SK-N-SH treated with all-trans-retinoic acid at 6 μM for 48 hours (cell line): Measurements from ENCODE around the gene BCL2A1.
A peak's percentile ranks its signal among the peaks of the same experiment; 100 is the strongest.

ENCODE experiments used
- ATAC-seq: fragments of 200-7000 bp; cut with Tn5 transposase; 3 replicates; pipeline ENCODE4 v1.9.1; 2020; ENCODE audit warnings: mild to moderate bottlenecking, moderate library complexity
- ARNTL ChIP-seq: fragments of 450-650 bp; formaldehyde crosslinking; IDR thresholded peaks from 2 replicates; pipeline ENCODE4 v1.5.0; 2020; ENCODE audit warnings: low read depth, mild to moderate bottlenecking, moderate library complexity, borderline replicate concordance
- BACH2 ChIP-seq: fragments of 250-450 bp; sonication (Bioruptor Pico); IDR thresholded peaks from 2 replicates; pipeline ENCODE4 v1.9.0; 2021; ENCODE audit warnings: mild to moderate bottlenecking, borderline replicate concordance
- CSDC2 ChIP-seq: fragments of 250-450 bp; sonication (Bioruptor Pico); IDR thresholded peaks from 2 replicates; pipeline ENCODE4 v1.5.0; 2020; ENCODE audit warnings: mild to moderate bottlenecking, moderate library complexity
- ESRRG ChIP-seq: fragments of 250-450 bp; sonication (Bioruptor Pico); IDR thresholded peaks from 2 replicates; pipeline ENCODE4 v1.6.1; 2021; ENCODE audit warnings: mild to moderate bottlenecking
- GLIS3 ChIP-seq: fragments of 250-450 bp; sonication (Bioruptor Pico); IDR thresholded peaks from 2 replicates; pipeline ENCODE4 v1.5.0; 2020; ENCODE audit warnings: mild to moderate bottlenecking, moderate library complexity
- ISL1 ChIP-seq: fragments of 250-450 bp; sonication (Bioruptor Pico); IDR thresholded peaks from 2 replicates; pipeline ENCODE4 v2.1.2; 2022; ENCODE audit warnings: mild to moderate bottlenecking, moderate library complexity
- OSR1 ChIP-seq: fragments of 250-450 bp; sonication (Bioruptor Pico); IDR thresholded peaks from 2 replicates; pipeline ENCODE4 v1.8.0; 2022; ENCODE audit warnings: moderate library complexity, mild to moderate bottlenecking, inconsistent platforms
- POU6F1 ChIP-seq: fragments of 250-450 bp; sonication (Bioruptor Pico); IDR thresholded peaks from 2 replicates; pipeline ENCODE4 v1.8.0; 2021; ENCODE audit warnings: low read depth, mild to moderate bottlenecking, moderate library complexity, borderline replicate concordance
- PPARA ChIP-seq: fragments of 250-450 bp; sonication (Bioruptor Pico); IDR thresholded peaks from 2 replicates; pipeline ENCODE4 v1.5.0; 2020; ENCODE audit warnings: mild to moderate bottlenecking, borderline replicate concordance
- SNAI2 ChIP-seq: fragments of 250-450 bp; sonication (Bioruptor Pico); IDR thresholded peaks from 2 replicates; pipeline ENCODE4 v1.5.0; 2020; ENCODE audit warnings: mild to moderate bottlenecking, moderate library complexity
- TCF4 ChIP-seq: fragments of 250-450 bp; sonication (Bioruptor Pico); IDR thresholded peaks from 2 replicates; pipeline ENCODE4 v1.8.0; 2021; ENCODE audit warnings: mild to moderate bottlenecking, moderate library complexity, borderline replicate concordance
- TOX ChIP-seq: fragments of 250-450 bp; sonication (Bioruptor Pico); IDR thresholded peaks from 2 replicates; pipeline ENCODE4 v1.8.0; 2021; ENCODE audit warnings: mild to moderate bottlenecking, moderate library complexity, borderline replicate concordance
- TSHZ2 ChIP-seq: fragments of 250-450 bp; sonication (Bioruptor Pico); IDR thresholded peaks from 2 replicates; pipeline ENCODE4 v1.5.0; 2020; ENCODE audit warnings: mild to moderate bottlenecking, moderate library complexity
- ZC3H10 ChIP-seq: fragments of 250-450 bp; sonication (Bioruptor Pico); IDR thresholded peaks from 2 replicates; pipeline ENCODE4 v1.5.1; 2021; ENCODE audit warnings: mild to moderate bottlenecking, moderate library complexity
- ZFP3 ChIP-seq: fragments of 250-450 bp; sonication (Bioruptor Pico); IDR thresholded peaks from 2 replicates; pipeline ENCODE4 v1.5.0; 2020; ENCODE audit warnings: mild to moderate bottlenecking, moderate library complexity
- ZFP30 ChIP-seq: fragments of 450-650 bp; formaldehyde crosslinking; IDR thresholded peaks from 2 replicates; pipeline ENCODE4 v1.5.0; 2022; ENCODE audit warnings: mild to moderate bottlenecking, moderate library complexity
- ZNF565 ChIP-seq: fragments of 450-650 bp; formaldehyde crosslinking; conservative IDR thresholded peaks from 2 replicates; pipeline ENCODE4 v1.5.0; 2020; ENCODE audit warnings: low read depth, mild to moderate bottlenecking, moderate library complexity
- ZNF70 ChIP-seq: fragments of 450-650 bp; formaldehyde crosslinking; IDR thresholded peaks from 2 replicates; pipeline ENCODE4 v1.5.0; 2020; ENCODE audit warnings: mild to moderate bottlenecking, moderate library complexity
- ZNF8 ChIP-seq: fragments of 450-650 bp; formaldehyde crosslinking; IDR thresholded peaks from 2 replicates; pipeline ENCODE4 v1.5.0; 2020; ENCODE audit warnings: mild to moderate bottlenecking, moderate library complexity
- TF ChIP-seq, protein P1 (sequence below): fragments of 250-450 bp; sonication (Bioruptor Pico); IDR thresholded peaks from 2 replicates; pipeline ENCODE4 v1.5.1; 2020; ENCODE audit warnings: low read depth, mild to moderate bottlenecking, moderate library complexity
- TF ChIP-seq, protein P2 (sequence below): fragments of 250-450 bp; sonication (Bioruptor Pico); IDR thresholded peaks from 2 replicates; pipeline ENCODE4 v1.5.1; 2021; ENCODE audit warnings: mild to moderate bottlenecking, moderate library complexity

The BCL2A1 gene

DNA sequence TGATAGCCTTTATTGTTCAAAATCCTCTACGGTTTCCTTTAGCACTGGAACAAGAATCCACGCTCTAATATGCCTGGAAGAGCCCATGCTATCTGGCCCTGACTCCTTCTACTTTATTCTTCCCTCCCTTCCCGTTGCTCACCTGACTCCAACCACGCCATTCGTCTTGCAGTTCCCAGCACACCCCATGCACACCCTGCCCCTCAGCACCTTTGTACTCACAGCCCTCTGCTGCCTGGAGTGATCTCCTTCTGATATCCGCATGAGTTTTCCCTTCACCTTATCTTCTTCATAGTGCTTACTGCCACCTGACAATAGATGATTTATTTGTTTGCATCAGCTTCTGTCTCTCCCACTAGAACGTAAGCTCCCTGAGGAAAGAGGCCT is 16.6 kb upstream of the BCL2A1 start:
- TF ChIP-seq ZFP3 (CRISPR knock-in tag) (no peak), ZNF565 (CRISPR knock-in tag) (no peak), CSDC2 (CRISPR knock-in tag) (no peak), ARNTL (no peak), OSR1 (CRISPR knock-in tag) (no peak), ZNF8 (CRISPR knock-in tag) (no peak)
- TF ChIP-seq, protein P1, sequence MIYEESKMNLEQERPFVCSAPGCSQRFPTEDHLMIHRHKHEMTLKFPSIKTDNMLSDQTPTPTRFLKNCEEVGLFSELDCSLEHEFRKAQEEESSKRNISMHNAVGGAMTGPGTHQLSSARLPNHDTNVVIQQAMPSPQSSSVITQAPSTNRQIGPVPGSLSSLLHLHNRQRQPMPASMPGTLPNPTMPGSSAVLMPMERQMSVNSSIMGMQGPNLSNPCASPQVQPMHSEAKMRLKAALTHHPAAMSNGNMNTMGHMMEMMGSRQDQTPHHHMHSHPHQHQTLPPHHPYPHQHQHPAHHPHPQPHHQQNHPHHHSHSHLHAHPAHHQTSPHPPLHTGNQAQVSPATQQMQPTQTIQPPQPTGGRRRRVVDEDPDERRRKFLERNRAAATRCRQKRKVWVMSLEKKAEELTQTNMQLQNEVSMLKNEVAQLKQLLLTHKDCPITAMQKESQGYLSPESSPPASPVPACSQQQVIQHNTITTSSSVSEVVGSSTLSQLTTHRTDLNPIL (CRISPR knock-in tag) = no peak
- TF ChIP-seq, all 23 proteins: peak for 0
- ATAC-seq = no peak

DNA sequence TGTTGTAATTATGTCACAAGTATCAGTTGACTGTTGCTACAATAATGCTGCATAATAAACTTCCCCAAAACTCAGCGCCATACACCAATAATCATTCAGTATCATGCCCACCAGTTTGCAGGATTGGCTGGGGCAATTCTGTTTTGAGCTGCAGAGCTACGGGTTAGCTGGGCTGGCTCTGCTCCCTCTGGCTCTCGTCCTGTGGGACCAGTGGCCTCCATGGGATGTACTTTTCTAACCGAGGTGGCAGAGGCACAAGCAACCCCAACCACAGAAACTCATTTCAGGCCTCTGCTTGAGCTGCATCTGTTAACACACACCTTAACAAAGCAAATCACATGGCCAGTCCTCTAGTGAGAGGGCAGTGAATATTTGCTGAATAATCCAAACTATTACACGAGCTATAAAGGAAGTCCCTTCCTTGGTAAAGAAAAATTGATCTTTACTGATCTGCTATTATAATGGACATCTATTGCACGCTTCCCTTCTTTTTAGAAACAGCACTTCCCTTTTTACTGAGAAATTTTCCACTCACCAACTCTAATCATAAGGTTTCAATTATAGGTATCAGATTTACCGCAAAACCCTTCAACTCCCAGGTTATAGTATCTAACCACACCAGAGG is 10.9 kb upstream of the BCL2A1 start:
- no peak for ATAC-seq
- TF ChIP-seq TSHZ2 (CRISPR knock-in tag) = no peak
- 0 out of 2 replicates have a peak, but pooled peaks have one; percentile 19 for TF ChIP-seq TCF4 (CRISPR knock-in tag)

DNA sequence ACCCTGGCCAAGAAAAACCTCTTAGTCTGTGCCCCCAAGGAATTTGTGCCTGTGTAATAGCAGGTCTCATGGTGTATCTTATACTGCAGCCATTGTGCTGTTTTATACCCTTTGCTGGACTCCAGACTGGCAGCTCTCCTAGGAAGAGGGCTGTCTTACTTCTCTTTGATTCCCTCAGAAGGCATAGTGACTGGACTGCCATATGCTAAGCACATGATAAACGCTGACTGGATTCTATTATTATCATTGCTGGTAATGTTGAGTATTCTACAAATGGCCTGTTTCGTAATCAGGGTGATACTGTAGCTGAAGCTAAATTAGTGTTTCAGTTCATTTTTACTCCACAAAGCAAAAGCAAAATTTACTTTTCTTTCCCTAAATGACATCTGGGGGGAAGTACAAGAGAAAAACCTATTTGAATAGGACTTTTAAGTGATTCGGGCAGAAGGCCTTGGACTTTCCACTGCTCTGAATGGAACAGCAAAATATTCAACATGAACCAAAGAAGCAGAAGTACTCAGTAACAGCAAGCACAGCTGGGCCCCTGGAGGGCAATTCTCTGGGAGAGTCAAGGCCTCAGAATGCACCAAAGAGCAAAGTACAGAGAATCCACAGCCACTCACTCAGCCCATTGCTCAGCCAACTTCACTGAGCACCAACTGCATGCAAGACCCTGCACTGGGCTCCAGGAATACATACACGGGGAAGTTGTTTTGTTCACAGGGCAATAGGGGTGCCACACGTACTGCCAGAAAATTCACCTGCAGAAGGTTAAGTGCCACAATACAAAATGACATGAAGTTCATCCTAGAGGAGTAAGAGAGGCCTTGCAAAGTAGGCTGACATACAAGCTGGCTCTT is 7.9 kb upstream of the BCL2A1 start:
- peak; percentile 49 for TF ChIP-seq ISL1 (CRISPR knock-in tag)
- TF ChIP-seq POU6F1 (CRISPR knock-in tag) = no peak
- peak; percentile 41; the same call in 1 of the 3 replicates for ATAC-seq

DNA sequence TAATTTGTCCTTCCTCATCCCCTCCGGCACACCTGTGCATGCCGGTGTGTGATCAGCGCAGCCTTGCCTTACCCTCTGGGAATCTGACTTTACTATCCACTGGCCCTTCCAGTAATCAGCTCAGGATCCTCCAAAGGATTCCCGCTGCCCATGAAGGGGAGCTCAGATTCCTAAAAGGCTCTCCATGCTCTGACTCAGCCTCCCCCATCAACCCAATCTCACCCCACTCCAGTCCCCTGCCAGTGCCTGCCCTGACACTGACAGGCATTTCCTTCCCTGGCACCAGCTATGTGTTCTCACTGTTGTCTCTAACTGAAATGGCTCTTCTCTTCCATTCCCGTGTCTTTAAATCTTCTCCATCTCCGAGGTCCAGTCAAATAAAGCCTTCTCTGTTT is 7.3 kb upstream of the BCL2A1 start:
- ATAC-seq = no peak; the same call in 2 of the 3 replicates
- no peak for TF ChIP-seq BACH2
- TF ChIP-seq, protein P1 (CRISPR knock-in tag) = no peak
- TF ChIP-seq ZNF70 = no peak
- no peak for TF ChIP-seq ZC3H10

- no peak for ATAC-seq
- TF ChIP-seq GLIS3 (no peak), ESRRG (CRISPR knock-in tag) (no peak), BACH2 (no peak), ZNF70 (no peak), ZFP30 (CRISPR knock-in tag) (no peak), ARNTL (no peak), ZFP3 (CRISPR knock-in tag) (no peak), OSR1 (CRISPR knock-in tag) (no peak), TOX (no peak), PPARA (CRISPR knock-in tag) (no peak), CSDC2 (CRISPR knock-in tag) (no peak), SNAI2 (no peak), ZNF565 (CRISPR knock-in tag) (no peak), TSHZ2 (CRISPR knock-in tag) (no peak)
- TF ChIP-seq, protein P2, sequence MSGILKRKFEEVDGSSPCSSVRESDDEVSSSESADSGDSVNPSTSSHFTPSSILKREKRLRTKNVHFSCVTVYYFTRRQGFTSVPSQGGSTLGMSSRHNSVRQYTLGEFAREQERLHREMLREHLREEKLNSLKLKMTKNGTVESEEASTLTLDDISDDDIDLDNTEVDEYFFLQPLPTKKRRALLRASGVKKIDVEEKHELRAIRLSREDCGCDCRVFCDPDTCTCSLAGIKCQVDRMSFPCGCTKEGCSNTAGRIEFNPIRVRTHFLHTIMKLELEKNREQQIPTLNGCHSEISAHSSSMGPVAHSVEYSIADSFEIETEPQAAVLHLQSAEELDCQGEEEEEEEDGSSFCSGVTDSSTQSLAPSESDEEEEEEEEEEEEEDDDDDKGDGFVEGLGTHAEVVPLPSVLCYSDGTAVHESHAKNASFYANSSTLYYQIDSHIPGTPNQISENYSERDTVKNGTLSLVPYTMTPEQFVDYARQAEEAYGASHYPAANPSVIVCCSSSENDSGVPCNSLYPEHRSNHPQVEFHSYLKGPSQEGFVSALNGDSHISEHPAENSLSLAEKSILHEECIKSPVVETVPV = no peak
- TF ChIP-seq, all 23 proteins: peak for 0
These were observed 6.5 kb upstream of the BCL2A1 start for GRCh38 chr15:79977431-79978054.
